Mammary epithelial cell (primary cell): ENCODE data around the gene TAB2.

ENCODE experiments used
- CTCF ChIP-seq, 2 donors: IDR thresholded peaks in 1 of 2; conservative IDR thresholded peaks in 1 of 2; 2 replicates each; pipeline ENCODE4 v1.5.1; 2011 to 2012; ENCODE audit warnings: inconsistent platforms in 2 of 2, low read length in 2 of 2, mild to moderate bottlenecking in 2 of 2, control low read depth in 1 of 2, low read depth in 1 of 2; ENCODE audit not compliant: insufficient read depth in 1 of 2; ENCODE audit errors: extremely low read depth in 1 of 2
- EZH2 ChIP-seq: IDR thresholded peaks from 2 replicates; pipeline ENCODE4 v1.6.1; 2012; ENCODE audit warnings: low read length, inconsistent platforms, borderline replicate concordance

- no peak for TF ChIP-seq CTCF (conservative IDR thresholded peaks at IDR 0.05 in 1 of 2, IDR thresholded peaks at IDR 0.05 in 1 of 2; ENCODE audit: extremely low read depth in 1 of 2, insufficient read depth in 1 of 2, low read depth in 1 of 2, low read length in 2 of 2)
- TF ChIP-seq EZH2, result no peak
Observed at GRCh38 chr6:149459761-149460160, 142.2 kb downstream of the TAB2 start.
